ENCODE data around the gene KIF5C.

The KIF5C gene

GRCh38 chr2:149019768-149020167 is 144.7 kb downstream of the KIF5C start:
- no peak for DNase-seq

GRCh38 chr2:149020432-149020851 is 145.4 kb downstream of the KIF5C start:
- no peak for DNase-seq

GRCh38 chr2:149021271-149021719 is 146.3 kb downstream of the KIF5C start:
- no peak for DNase-seq

- DNase-seq: no peak
Observed at GRCh38 chr2:149021761-149022160, 146.7 kb downstream of the KIF5C start.

GRCh38 chr2:149023091-149023490 is 148.1 kb downstream of the KIF5C start:
- DNase-seq: no peak

GRCh38 chr2:149027590-149028250 is 152.7 kb downstream of the KIF5C start:
- no peak for DNase-seq

- DNase-seq: no peak
Observed at GRCh38 chr2:149028377-149028776, 153.3 kb downstream of the KIF5C start.

- no peak for DNase-seq
Observed at GRCh38 chr2:149028891-149029290, 153.9 kb downstream of the KIF5C start.

GRCh38 chr2:149029307-149029965 is 154.4 kb downstream of the KIF5C start:
- DNase-seq: no peak

GRCh38 chr2:149031396-149031795 is 156.4 kb downstream of the KIF5C start:
- no peak for DNase-seq

- no peak for DNase-seq
Observed at GRCh38 chr2:149033716-149034115, 158.7 kb downstream of the KIF5C start.

GRCh38 chr2:149034406-149034805 is 159.4 kb downstream of the KIF5C start:
- DNase-seq: no peak

- DNase-seq: no peak
Observed at GRCh38 chr2:149036507-149037293, 161.7 kb downstream of the KIF5C start.

- DNase-seq: no peak
Observed at GRCh38 chr2:149037851-149038250, 162.8 kb downstream of the KIF5C start.

- no peak for DNase-seq
Observed at GRCh38 chr2:149038442-149039212, 163.6 kb downstream of the KIF5C start, which contains the start of gene LYPD6B. LYPD6B (plus strand) TSS chr2:149038699; CDS start chr2:149130949, 92,250 bp downstream.

- DNase-seq: no peak
Observed at GRCh38 chr2:149039213-149039724, 164.2 kb downstream of the KIF5C start.

- no peak for DNase-seq
Observed at GRCh38 chr2:149040451-149040850, 165.4 kb downstream of the KIF5C start.

- DNase-seq: no peak
Observed at GRCh38 chr2:149041482-149041881, 166.5 kb downstream of the KIF5C start.

GRCh38 chr2:149042881-149043280 is 167.9 kb downstream of the KIF5C start:
- DNase-seq: no peak

GRCh38 chr2:149044500-149044899 is 169.5 kb downstream of the KIF5C start:
- DNase-seq: no peak

GRCh38 chr2:149047118-149047517 is 172.1 kb downstream of the KIF5C start:
- DNase-seq: no peak

GRCh38 chr2:149049142-149049541 is 174.1 kb downstream of the KIF5C start:
- peak; percentile 66 for DNase-seq
